GM23248 (cell line): ENCODE results near the gene COX6B1. TPM values are rescaled to one million over a fixed set of nuclear protein-coding genes. Genes with fewer than 3 reads are reported as not detected.
"Not testable (repeated sequence)": the region's sequence is repeated elsewhere in the genome, so short reads cannot be mapped to it uniquely, and the experiment has no call there.

Experiments
- DNase-seq: peaks from one replicate; pipeline ENCODE4 v3.0.0-alpha.2; 2015
- H2AFZ ChIP-seq: fragments of 200-600 bp; sonication (generic); 2 replicates; pipeline ENCODE4 v1.6.1; 2016; ENCODE audit warnings: antibody characterized with exemption
- H3F3A ChIP-seq: fragments of 200-600 bp; sonication (generic); 2 replicates; pipeline ENCODE4 v1.6.1; 2016; ENCODE audit warnings: mild to moderate bottlenecking, antibody characterized with exemption, mixed run types; ENCODE audit not compliant: insufficient read depth
- H3K27ac ChIP-seq: fragments of 200-600 bp; sonication (generic); 2 replicates; pipeline ENCODE4 v1.5.1; 2016; ENCODE audit warnings: mild to moderate bottlenecking
- H3K27me3 ChIP-seq: fragments of 200-600 bp; sonication (generic); replicated peaks from 2 replicates; pipeline ENCODE4 v1.6.1; 2016; ENCODE audit warnings: mild to moderate bottlenecking; ENCODE audit not compliant: insufficient read depth
- H3K36me3 ChIP-seq: fragments of 200-600 bp; sonication (generic); 2 replicates; pipeline ENCODE4 v1.6.1; 2016; ENCODE audit warnings: low read depth, mild to moderate bottlenecking
- H3K4me1 ChIP-seq: fragments of 200-600 bp; sonication (generic); 2 replicates; pipeline ENCODE4 v1.6.1; 2016; ENCODE audit warnings: mild to moderate bottlenecking; ENCODE audit not compliant: insufficient read depth
- H3K4me2 ChIP-seq: fragments of 200-600 bp; sonication (generic); one replicate; pipeline ENCODE4 v1.6.1; 2016; ENCODE audit warnings: mild to moderate bottlenecking; ENCODE audit not compliant: unreplicated experiment
- H3K4me3 ChIP-seq: fragments of 200-600 bp; sonication (generic); 2 replicates; pipeline ENCODE4 v1.5.1; 2016; ENCODE audit warnings: mild to moderate bottlenecking
- H3K79me2 ChIP-seq: fragments of 200-600 bp; sonication (generic); 2 replicates; pipeline ENCODE4 v1.6.1; 2016; ENCODE audit warnings: mild to moderate bottlenecking; ENCODE audit not compliant: insufficient read depth
- H3K9ac ChIP-seq: fragments of 200-600 bp; sonication (generic); 2 replicates; pipeline ENCODE4 v1.6.1; 2016; ENCODE audit warnings: mild to moderate bottlenecking
- H3K9me2 ChIP-seq: fragments of 200-600 bp; sonication (generic); 2 replicates; pipeline ENCODE4 v1.6.1; 2016; ENCODE audit warnings: mixed run types, mild to moderate bottlenecking, moderate library complexity; ENCODE audit not compliant: insufficient read depth
- H3K9me3 ChIP-seq: fragments of 200-600 bp; sonication (generic); one replicate; pipeline ENCODE4 v1.6.1; 2017; ENCODE audit warnings: low read depth
- H4K20me1 ChIP-seq: fragments of 200-600 bp; sonication (generic); 2 replicates; pipeline ENCODE4 v1.6.0; 2016; ENCODE audit not compliant: insufficient read depth
- EZH2 ChIP-seq: fragments of 200-600 bp; sonication (generic); IDR thresholded peaks from 2 replicates; pipeline ENCODE4 v1.6.1; 2018; ENCODE audit warnings: antibody characterized with exemption, mild to moderate bottlenecking; ENCODE audit not compliant: insufficient read depth, poor library complexity, severe bottlenecking
- EZH2phosphoT487 ChIP-seq: fragments of 200-600 bp; sonication (generic); IDR thresholded peaks from 2 replicates; pipeline ENCODE4 v1.6.1; 2018; ENCODE audit warnings: antibody characterized with exemption, moderate library complexity, mild to moderate bottlenecking, low read depth; ENCODE audit not compliant: insufficient read depth
- WGBS, 2 experiments: methylation state at CpG; one replicate each; pipeline ENCODE4 v1.1.6; 2015 to 2017; ENCODE audit warnings: low lambda C conversion rate in 2 of 2, low coverage in 1 of 2; ENCODE audit errors: missing lambda C conversion rate in 2 of 2; 5-methylcytosine and 5-hydroxymethylcytosine counted together
- in situ Hi-C: fragments of 300-500 bp; cut with MboI; formaldehyde crosslinking; loops from 2 replicates; pipeline ENCODE4 v1.15.0; 2020
- polyA plus RNA-seq: library from polyadenylated mRNA; unstranded; fragments of >200 nt; fragmentation: Nextera tagmentation; extraction: Ambion mirVana; gene quantifications from 2 replicates; pipeline ENCODE4 v1.2.1, GENCODE V29; 2016
- total RNA-seq: library from RNA; depleted of rRNA; stranded (reverse); fragments of >200 nt; shearing (Covaris generic); gene quantifications from 2 replicates; pipeline ENCODE4 v1.2.3, GENCODE V29; 2014

Gene COX6B1
- total and polyA plus RNA-seq, 2 experiments from 2014 or later, result 328 to 472 TPM

DNA sequence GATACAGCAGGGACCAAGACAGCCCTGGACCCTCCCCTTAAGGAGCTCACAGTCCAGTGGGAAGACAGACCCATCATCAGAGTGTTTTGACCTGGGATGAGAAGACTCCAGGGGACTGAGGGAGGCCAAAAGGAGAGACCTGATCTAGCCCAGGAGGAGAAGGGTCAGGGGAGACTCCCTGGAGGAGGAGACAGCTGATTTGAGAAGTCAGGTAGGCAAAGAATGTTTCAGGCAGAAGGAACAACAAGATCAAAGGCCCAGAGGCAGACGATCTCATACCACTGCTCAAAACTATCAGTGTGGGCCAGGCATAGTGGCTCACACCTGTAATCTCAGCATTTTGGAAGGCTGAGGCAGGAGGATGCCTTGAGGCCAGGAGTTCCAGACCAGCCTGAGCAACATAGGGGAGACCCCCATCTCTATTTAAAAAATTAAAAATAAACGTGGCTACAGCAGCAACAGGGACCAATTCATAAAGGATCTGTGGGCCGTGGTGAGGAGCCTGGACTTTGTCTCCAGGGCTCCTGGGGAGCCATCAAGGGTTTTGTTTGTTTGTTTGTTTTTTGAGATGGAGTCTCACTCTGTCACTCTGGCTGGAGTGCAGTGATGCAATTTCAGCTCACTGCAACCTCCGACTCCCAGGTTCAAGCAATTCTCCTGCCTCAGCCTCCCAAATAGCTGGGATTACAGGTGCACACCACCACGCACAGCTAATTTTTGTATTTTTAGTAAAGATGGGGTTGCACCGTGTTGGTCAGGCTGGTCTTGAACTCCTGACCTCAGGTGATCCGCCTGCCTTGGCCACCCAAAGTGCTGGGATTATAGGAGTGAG, 2.2 kb upstream of the COX6B1 start:
- Histone ChIP-seq H3K9me2 (no peaks in the 10 kb centered on the region), H3K9me3 (no peaks in the 10 kb centered on the region), H3K27ac (no peak overlapping the region), H3K4me1 (peaks cover 8% of the 10 kb centered on the region), H3K36me3 (no peaks in the 10 kb centered on the region), H4K20me1 (no peaks in the 10 kb centered on the region), H3K79me2 (peaks cover 28% of the 10 kb centered on the region), H2AFZ (0 out of 2 replicates have a peak overlapping the region, but pooled peaks have one; percentile 96), H3K9ac (no peak overlapping the region), H3F3A (no peaks in the 10 kb centered on the region), H3K4me2 (no peak overlapping the region), H3K4me3 (no peak overlapping the region), H3K27me3 (no peaks in the 10 kb centered on the region)
- in situ Hi-C loops, result no loop called here
- TF ChIP-seq EZH2, result no peak
- TF ChIP-seq EZH2phosphoT487, result no peak
- no peak for DNase-seq
- WGBS, 2 experiments, result 70 to 72% methylated on average over 7 of the region's 7 CpGs

DNA sequence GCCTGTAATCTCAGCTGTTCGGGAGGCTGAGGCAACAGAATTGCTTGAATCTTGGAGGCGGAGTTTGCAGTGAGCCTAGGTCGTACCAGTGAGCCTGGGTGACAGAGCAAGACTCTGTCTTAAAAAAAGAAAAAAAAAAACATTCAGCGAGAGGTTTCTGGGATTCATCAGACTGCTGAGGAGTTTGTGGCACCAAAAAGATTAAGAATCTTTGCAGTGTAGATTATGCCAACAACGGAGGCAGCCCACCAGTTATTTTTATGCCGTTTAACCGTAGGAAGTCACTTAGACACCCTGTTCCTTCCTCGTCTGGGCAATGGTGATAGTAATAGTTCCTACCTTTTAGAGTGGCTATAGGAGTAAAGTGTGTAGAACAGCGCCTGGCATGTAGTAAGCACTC, 2.5 kb downstream of the COX6B1 start:
- Histone ChIP-seq H4K20me1 (no peaks in the 10 kb centered on the region), H3K4me2 (no peak overlapping the region), H2AFZ (no peak overlapping the region), H3K9me2 (no peaks in the 10 kb centered on the region), H3K79me2 (peaks cover 47% of the 10 kb centered on the region), H3K9ac (no peak overlapping the region), H3K36me3 (peaks cover 5% of the 10 kb centered on the region; the same call in 1 of the 2 replicates), H3K27ac (no peak overlapping the region), H3K27me3 (no peaks in the 10 kb centered on the region), H3K4me3 (no peak overlapping the region), H3K9me3 (no peaks in the 10 kb centered on the region), H3K4me1 (peaks cover 8% of the 10 kb centered on the region), H3F3A (no peaks in the 10 kb centered on the region)
- WGBS, 2 experiments, result 91 to 94% methylated on average over 9 of the region's 9 CpGs
- in situ Hi-C loops, result no loop called here
- DNase-seq, result no peak
- TF ChIP-seq EZH2 (no peak), EZH2phosphoT487 (no peak)

DNA sequence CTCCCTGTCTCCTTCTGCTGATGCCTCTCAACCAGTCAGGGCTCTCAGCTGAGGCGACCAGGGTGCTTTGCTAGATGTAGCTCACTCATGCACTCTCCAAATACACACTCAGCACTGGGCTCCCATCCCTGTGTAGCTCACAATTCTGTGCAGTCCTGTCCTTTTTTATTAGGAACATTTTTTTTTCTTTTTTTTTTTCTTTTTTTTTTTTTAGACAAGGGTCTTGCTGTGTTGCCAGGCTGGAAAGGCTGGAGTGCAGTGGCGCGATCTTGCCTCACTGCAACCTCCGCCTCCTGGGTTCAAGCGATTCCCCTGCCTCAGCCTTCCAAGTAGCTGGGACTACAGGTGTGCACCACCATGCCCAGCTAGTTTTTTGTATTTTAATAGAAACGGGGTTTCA, 6.7 kb downstream of the COX6B1 start:
- H4K20me1 ChIP-seq, H2AFZ ChIP-seq, H3K4me3 ChIP-seq, in situ Hi-C loops, H3K9ac ChIP-seq, H3K9me2 ChIP-seq, H3K27me3 ChIP-seq, H3K4me2 ChIP-seq, H3F3A ChIP-seq, H3K27ac ChIP-seq, H3K9me3 ChIP-seq, H3K4me1 ChIP-seq, DNase-seq: not testable (repeated sequence)
- 91 to 92% methylated on average over 6 of the region's 6 CpGs for WGBS, 2 experiments
- Histone ChIP-seq H3K79me2 (peaks cover 30% of the 10 kb centered on the region), H3K36me3 (peaks cover 27% of the 10 kb centered on the region; the same call in 1 of the 2 replicates)

DNA sequence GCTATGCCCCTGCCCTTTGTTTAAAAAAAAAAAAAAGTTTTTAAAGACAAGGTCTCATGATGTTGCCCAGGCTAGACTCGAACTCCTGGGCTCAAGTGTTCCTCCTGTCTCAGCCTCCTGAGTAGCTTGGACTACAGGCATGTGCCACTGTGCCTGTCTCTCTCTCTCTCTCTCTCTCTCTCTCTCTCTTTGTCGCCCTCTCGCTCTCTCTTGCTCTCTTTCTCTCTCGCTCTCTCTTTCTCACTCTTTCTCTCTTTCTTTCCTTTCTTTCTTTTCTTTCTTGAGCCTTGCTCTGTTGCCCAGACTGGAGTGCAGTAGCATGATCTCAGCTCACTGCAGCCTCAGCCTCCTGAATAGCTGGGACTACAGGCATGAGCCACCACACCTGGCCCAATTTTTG, 7.5 kb downstream of the COX6B1 start:
- no peaks in the 10 kb centered on the region for H3K27me3 ChIP-seq
- no peaks in the 10 kb centered on the region for H3K9me3 ChIP-seq
- H3K4me3 ChIP-seq, result no peak overlapping the region
- H3K36me3 ChIP-seq, result peaks cover 27% of the 10 kb centered on the region; the same call in 1 of the 2 replicates
- 91 to 97% methylated on average over 4 of the region's 4 CpGs for WGBS, 2 experiments
- no peak for DNase-seq
- no peak overlapping the region for H3K4me2 ChIP-seq
- no peaks in the 10 kb centered on the region for H4K20me1 ChIP-seq
- no peak overlapping the region for H3K27ac ChIP-seq
- H2AFZ ChIP-seq, result no peak overlapping the region
- H3K9ac ChIP-seq, result no peak overlapping the region
- TF ChIP-seq EZH2 (no peak), EZH2phosphoT487 (no peak)
- H3K4me1 ChIP-seq, result no peaks in the 10 kb centered on the region
- peaks cover 22% of the 10 kb centered on the region for H3K79me2 ChIP-seq
- H3K9me2 ChIP-seq, result no peaks in the 10 kb centered on the region
- H3F3A ChIP-seq, result peaks cover 7% of the 10 kb centered on the region; the same call in 1 of the 2 replicates
- in situ Hi-C loops, result no loop called here
